A549 (cell line): ENCODE results near the gene RNF8.

Experiments
- EP300 ChIP-seq, 2 experiments: fragments of >200 bp; sonication (Bioruptor Twin); formaldehyde crosslinking; IDR thresholded peaks; 2 replicates in 1 of 2; 3 replicates in 1 of 2; pipeline ENCODE4 v1.6.1; 2016 to 2017
- GATA3 ChIP-seq: IDR thresholded peaks from 2 replicates; pipeline ENCODE4 v1.6.1; 2012; ENCODE audit warnings: borderline replicate concordance
- POLR2A ChIP-seq: IDR thresholded peaks from 2 replicates; pipeline ENCODE4 v1.6.1; 2012; ENCODE audit warnings: mild to moderate bottlenecking, low read length
- ZSCAN20 ChIP-seq: fragments of 250-450 bp; sonication (Bioruptor Pico); IDR thresholded peaks from 2 replicates; pipeline ENCODE4 v1.8.0; 2022; ENCODE audit warnings: mild to moderate bottlenecking, moderate library complexity
- TF ChIP-seq, protein P1 (sequence below): fragments of 150-350 bp; IDR thresholded peaks from 2 replicates; pipeline ENCODE4 v1.6.1; 2014; ENCODE audit warnings: low read depth, mild to moderate bottlenecking, low read length
- TF ChIP-seq, protein P2 (sequence below): fragments of >200 bp; sonication (Bioruptor Twin); formaldehyde crosslinking; IDR thresholded peaks from 3 replicates; pipeline ENCODE4 v1.5.1; 2016
- TF ChIP-seq, protein P3 (sequence below): fragments of 200-600 bp; sonication (generic); IDR thresholded peaks from 2 replicates; pipeline ENCODE4 v1.6.1; 2016; ENCODE audit warnings: antibody characterized with exemption, mild to moderate bottlenecking, moderate library complexity
- TF ChIP-seq, protein P4 (sequence below): IDR thresholded peaks from 2 replicates; pipeline ENCODE4 v1.6.1; 2012

DNA sequence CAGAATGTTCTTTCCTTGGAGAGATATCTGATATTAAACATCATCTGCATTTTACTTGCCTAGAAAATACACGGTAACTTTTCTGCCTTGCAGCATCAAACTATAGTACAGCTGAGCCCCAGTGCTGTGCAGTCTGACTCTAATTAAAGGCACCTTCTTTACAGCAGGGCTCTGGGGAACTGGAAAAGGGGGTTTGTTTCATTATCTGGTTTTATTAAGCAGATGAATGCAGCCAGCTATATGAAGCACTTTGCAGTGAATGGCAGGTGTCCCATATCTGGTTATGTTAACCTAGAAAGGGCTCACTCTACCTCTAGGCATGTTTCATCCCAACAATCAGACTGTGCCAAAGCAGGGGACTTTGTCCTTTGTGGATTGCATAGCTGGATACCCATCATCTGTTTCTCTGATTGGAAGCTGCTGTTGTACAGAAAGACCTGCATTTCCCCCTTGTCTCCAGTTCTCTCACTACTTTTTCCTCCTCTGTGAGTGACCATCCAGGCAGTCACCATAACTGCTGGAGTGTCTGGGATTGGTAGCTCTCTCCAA, 39.7 kb downstream of the RNF8 start:
- TF ChIP-seq, protein P1, sequence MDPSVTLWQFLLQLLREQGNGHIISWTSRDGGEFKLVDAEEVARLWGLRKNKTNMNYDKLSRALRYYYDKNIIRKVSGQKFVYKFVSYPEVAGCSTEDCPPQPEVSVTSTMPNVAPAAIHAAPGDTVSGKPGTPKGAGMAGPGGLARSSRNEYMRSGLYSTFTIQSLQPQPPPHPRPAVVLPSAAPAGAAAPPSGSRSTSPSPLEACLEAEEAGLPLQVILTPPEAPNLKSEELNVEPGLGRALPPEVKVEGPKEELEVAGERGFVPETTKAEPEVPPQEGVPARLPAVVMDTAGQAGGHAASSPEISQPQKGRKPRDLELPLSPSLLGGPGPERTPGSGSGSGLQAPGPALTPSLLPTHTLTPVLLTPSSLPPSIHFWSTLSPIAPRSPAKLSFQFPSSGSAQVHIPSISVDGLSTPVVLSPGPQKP: no peak
- TF ChIP-seq, protein P2, sequence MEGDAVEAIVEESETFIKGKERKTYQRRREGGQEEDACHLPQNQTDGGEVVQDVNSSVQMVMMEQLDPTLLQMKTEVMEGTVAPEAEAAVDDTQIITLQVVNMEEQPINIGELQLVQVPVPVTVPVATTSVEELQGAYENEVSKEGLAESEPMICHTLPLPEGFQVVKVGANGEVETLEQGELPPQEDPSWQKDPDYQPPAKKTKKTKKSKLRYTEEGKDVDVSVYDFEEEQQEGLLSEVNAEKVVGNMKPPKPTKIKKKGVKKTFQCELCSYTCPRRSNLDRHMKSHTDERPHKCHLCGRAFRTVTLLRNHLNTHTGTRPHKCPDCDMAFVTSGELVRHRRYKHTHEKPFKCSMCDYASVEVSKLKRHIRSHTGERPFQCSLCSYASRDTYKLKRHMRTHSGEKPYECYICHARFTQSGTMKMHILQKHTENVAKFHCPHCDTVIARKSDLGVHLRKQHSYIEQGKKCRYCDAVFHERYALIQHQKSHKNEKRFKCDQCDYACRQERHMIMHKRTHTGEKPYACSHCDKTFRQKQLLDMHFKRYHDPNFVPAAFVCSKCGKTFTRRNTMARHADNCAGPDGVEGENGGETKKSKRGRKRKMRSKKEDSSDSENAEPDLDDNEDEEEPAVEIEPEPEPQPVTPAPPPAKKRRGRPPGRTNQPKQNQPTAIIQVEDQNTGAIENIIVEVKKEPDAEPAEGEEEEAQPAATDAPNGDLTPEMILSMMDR: no peak
- TF ChIP-seq, protein P3, sequence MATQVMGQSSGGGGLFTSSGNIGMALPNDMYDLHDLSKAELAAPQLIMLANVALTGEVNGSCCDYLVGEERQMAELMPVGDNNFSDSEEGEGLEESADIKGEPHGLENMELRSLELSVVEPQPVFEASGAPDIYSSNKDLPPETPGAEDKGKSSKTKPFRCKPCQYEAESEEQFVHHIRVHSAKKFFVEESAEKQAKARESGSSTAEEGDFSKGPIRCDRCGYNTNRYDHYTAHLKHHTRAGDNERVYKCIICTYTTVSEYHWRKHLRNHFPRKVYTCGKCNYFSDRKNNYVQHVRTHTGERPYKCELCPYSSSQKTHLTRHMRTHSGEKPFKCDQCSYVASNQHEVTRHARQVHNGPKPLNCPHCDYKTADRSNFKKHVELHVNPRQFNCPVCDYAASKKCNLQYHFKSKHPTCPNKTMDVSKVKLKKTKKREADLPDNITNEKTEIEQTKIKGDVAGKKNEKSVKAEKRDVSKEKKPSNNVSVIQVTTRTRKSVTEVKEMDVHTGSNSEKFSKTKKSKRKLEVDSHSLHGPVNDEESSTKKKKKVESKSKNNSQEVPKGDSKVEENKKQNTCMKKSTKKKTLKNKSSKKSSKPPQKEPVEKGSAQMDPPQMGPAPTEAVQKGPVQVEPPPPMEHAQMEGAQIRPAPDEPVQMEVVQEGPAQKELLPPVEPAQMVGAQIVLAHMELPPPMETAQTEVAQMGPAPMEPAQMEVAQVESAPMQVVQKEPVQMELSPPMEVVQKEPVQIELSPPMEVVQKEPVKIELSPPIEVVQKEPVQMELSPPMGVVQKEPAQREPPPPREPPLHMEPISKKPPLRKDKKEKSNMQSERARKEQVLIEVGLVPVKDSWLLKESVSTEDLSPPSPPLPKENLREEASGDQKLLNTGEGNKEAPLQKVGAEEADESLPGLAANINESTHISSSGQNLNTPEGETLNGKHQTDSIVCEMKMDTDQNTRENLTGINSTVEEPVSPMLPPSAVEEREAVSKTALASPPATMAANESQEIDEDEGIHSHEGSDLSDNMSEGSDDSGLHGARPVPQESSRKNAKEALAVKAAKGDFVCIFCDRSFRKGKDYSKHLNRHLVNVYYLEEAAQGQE: no peak
- TF ChIP-seq GATA3 (no peak), POLR2A (no peak), ZSCAN20 (no peak), EP300 (IDR thresholded peaks at IDR 0.05) (no peak)
- TF ChIP-seq, protein P4, sequence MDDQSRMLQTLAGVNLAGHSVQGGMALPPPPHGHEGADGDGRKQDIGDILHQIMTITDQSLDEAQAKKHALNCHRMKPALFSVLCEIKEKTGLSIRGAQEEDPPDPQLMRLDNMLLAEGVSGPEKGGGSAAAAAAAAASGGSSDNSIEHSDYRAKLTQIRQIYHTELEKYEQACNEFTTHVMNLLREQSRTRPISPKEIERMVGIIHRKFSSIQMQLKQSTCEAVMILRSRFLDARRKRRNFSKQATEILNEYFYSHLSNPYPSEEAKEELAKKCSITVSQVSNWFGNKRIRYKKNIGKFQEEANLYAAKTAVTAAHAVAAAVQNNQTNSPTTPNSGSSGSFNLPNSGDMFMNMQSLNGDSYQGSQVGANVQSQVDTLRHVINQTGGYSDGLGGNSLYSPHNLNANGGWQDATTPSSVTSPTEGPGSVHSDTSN: no peak
